ENCODE data around the gene PRR23E. TPM values are rescaled to one million over a fixed set of nuclear protein-coding genes. Genes with fewer than 3 reads are reported as not detected.

PRR23E gene
- total RNA-seq, 1 donor from 2014 or later: not detected

GRCh38 chr3:127162947-127163645 lies 29.8 kb upstream of the PRR23E start:
- no peak for DNase-seq (ENCODE audit: low read depth)

- DNase-seq (ENCODE audit: low read depth): no peak
Observed at GRCh38 chr3:127164615-127165014, 28.3 kb upstream of the PRR23E start.

GRCh38 chr3:127165036-127165435 lies 27.9 kb upstream of the PRR23E start:
- DNase-seq (ENCODE audit: low read depth): no peak

- no peak for DNase-seq (ENCODE audit: low read depth)
Observed at GRCh38 chr3:127165694-127166485, 27.0 kb upstream of the PRR23E start.

- no peak for DNase-seq (ENCODE audit: low read depth)
Observed at GRCh38 chr3:127166501-127167065, 26.3 kb upstream of the PRR23E start.

- DNase-seq (ENCODE audit: low read depth): no peak
Observed at GRCh38 chr3:127167315-127168043, 25.5 kb upstream of the PRR23E start.

- peak; percentile 73 for DNase-seq (ENCODE audit: low read depth)
Observed at GRCh38 chr3:127168271-127168670, 24.7 kb upstream of the PRR23E start.

- no peak for DNase-seq (ENCODE audit: low read depth)
Observed at GRCh38 chr3:127170814-127171213, 22.1 kb upstream of the PRR23E start.

GRCh38 chr3:127171320-127171719 lies 21.6 kb upstream of the PRR23E start:
- DNase-seq (ENCODE audit: low read depth): no peak

GRCh38 chr3:127171721-127172120 lies 21.2 kb upstream of the PRR23E start:
- no peak for DNase-seq (ENCODE audit: low read depth)

- DNase-seq (ENCODE audit: low read depth): no peak
Observed at GRCh38 chr3:127172211-127172610, 20.7 kb upstream of the PRR23E start.

GRCh38 chr3:127172781-127173515 lies 20.0 kb upstream of the PRR23E start:
- DNase-seq (ENCODE audit: low read depth): peak; percentile 38

GRCh38 chr3:127173516-127174166 lies 19.3 kb upstream of the PRR23E start:
- no peak for DNase-seq (ENCODE audit: low read depth)

- DNase-seq (ENCODE audit: low read depth): no peak
Observed at GRCh38 chr3:127174284-127174683, 18.6 kb upstream of the PRR23E start.

GRCh38 chr3:127174715-127175140 lies 18.2 kb upstream of the PRR23E start:
- no peak for DNase-seq (ENCODE audit: low read depth)

- DNase-seq (ENCODE audit: low read depth): no peak
Observed at GRCh38 chr3:127175272-127175671, 17.7 kb upstream of the PRR23E start.

- peak; percentile 45 for DNase-seq (ENCODE audit: low read depth)
Observed at GRCh38 chr3:127177226-127177625, 15.7 kb upstream of the PRR23E start.

GRCh38 chr3:127180859-127181258 lies 12.1 kb upstream of the PRR23E start:
- no peak for DNase-seq (ENCODE audit: low read depth)

GRCh38 chr3:127182431-127182830 lies 10.5 kb upstream of the PRR23E start:
- DNase-seq (ENCODE audit: low read depth): no peak

Measured in myocyte (in vitro differentiated cells).